ENCODE results near the gene FARSA. TPM values are rescaled to one million over a fixed set of nuclear protein-coding genes. Genes with fewer than 3 reads are reported as not detected.

The FARSA gene
- total RNA-seq, 6 experiments from 2014 or later: 87.8 to 101 (median 90.4) TPM

DNA sequence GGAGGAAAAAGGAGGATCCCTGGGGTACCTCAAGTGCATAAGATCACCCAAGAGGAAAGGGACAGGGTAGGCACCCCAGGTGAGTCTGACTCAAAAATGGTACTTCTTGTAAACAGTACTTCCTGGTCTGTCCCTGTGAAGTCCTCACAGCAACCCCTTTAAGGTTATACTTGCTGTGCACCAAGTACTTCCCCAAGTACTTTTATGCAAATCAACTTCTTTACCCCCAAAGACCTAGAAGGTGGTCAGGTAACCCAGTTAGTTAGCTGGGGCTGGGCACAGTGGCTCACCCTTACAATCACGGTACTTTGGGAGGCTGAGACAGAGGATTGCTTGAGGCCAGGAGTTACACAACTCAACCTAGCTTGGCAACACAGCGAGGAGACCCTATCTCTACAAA, 7.4 kb upstream of the FARSA start:
- H3K36me3 Mint-ChIP-seq (ENCODE audit: low read depth): peaks cover 56% of the 10 kb centered on the region

GRCh38 chr19:12939975-12940423, 6.5 kb upstream of the FARSA start:
- Mint-ChIP-seq H3K27me3 (ENCODE audit: insufficient read depth) (peaks cover 10% of the 10 kb centered on the region), H3K36me3 (ENCODE audit: low read depth) (peaks cover 52% of the 10 kb centered on the region), H3K4me1 (ENCODE audit: low read depth) (peaks cover 48% of the 10 kb centered on the region), H3K27ac (peak overlapping the region; percentile 92), H3K4me3 (peak overlapping the region; percentile 99), H3K9me3 (peaks cover 11% of the 10 kb centered on the region)
- DNase-seq: no peak
- TF ChIP-seq, protein P1, sequence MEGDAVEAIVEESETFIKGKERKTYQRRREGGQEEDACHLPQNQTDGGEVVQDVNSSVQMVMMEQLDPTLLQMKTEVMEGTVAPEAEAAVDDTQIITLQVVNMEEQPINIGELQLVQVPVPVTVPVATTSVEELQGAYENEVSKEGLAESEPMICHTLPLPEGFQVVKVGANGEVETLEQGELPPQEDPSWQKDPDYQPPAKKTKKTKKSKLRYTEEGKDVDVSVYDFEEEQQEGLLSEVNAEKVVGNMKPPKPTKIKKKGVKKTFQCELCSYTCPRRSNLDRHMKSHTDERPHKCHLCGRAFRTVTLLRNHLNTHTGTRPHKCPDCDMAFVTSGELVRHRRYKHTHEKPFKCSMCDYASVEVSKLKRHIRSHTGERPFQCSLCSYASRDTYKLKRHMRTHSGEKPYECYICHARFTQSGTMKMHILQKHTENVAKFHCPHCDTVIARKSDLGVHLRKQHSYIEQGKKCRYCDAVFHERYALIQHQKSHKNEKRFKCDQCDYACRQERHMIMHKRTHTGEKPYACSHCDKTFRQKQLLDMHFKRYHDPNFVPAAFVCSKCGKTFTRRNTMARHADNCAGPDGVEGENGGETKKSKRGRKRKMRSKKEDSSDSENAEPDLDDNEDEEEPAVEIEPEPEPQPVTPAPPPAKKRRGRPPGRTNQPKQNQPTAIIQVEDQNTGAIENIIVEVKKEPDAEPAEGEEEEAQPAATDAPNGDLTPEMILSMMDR (IDR thresholded peaks at IDR 0.05): no peak

More for the DNA sequence above, 7.4 kb upstream of the FARSA start:
- Mint-ChIP-seq H3K9me3 (peaks cover 11% of the 10 kb centered on the region), H3K4me1 (ENCODE audit: low read depth) (peaks cover 48% of the 10 kb centered on the region), H3K4me3 (peak overlapping the region; percentile 99), H3K27ac (peak overlapping the region; percentile 92), H3K27me3 (ENCODE audit: insufficient read depth) (peaks cover 15% of the 10 kb centered on the region)
- no peak for DNase-seq
- TF ChIP-seq, protein P1 (IDR thresholded peaks at IDR 0.05): no peak

GRCh38 chr19:12938779-12939601, 5.5 kb upstream of the FARSA start:
- Mint-ChIP-seq H3K9me3 (peaks cover 11% of the 10 kb centered on the region), H3K27ac (peak overlapping the region; percentile 92), H3K36me3 (ENCODE audit: low read depth) (peaks cover 43% of the 10 kb centered on the region), H3K4me3 (peak overlapping the region; percentile 99), H3K4me1 (ENCODE audit: low read depth) (peaks cover 43% of the 10 kb centered on the region), H3K27me3 (ENCODE audit: insufficient read depth) (peaks cover 10% of the 10 kb centered on the region)
- DNase-seq: peak; percentile 25
- TF ChIP-seq, protein P1 (IDR thresholded peaks at IDR 0.05): peak; percentile 59

- peaks cover 11% of the 10 kb centered on the region for H3K9me3 Mint-ChIP-seq
- peaks cover 8% of the 10 kb centered on the region for H3K27me3 Mint-ChIP-seq (ENCODE audit: insufficient read depth)
- peak within 1 kb of the TSS; percentile 99 for H3K4me3 Mint-ChIP-seq
- TF ChIP-seq, protein P1 (IDR thresholded peaks at IDR 0.05): no peak
- peaks cover 34% of the 10 kb centered on the region for H3K4me1 Mint-ChIP-seq (ENCODE audit: low read depth)
- peak within 1 kb of the TSS; percentile 92 for H3K27ac Mint-ChIP-seq
- peak; percentile 100 for DNase-seq
- peaks cover 36% of the 10 kb centered on the region for H3K36me3 Mint-ChIP-seq (ENCODE audit: low read depth)
Measured at GRCh38 chr19:12937927-12938778, 4.6 kb upstream of the FARSA start, which contains the start of gene CALR. Gene CALR (plus strand): TSS chr19:12938609. CDS start chr19:12938680, 71 bp downstream.

GRCh38 chr19:12937093-12937926, 3.8 kb upstream of the FARSA start:
- peaks cover 36% of the 10 kb centered on the region for H3K4me1 Mint-ChIP-seq (ENCODE audit: low read depth)
- TF ChIP-seq, protein P1 (IDR thresholded peaks at IDR 0.05): no peak; the same call in 1 of the 2 replicates
- no peak for DNase-seq
- peaks cover 39% of the 10 kb centered on the region for H3K36me3 Mint-ChIP-seq (ENCODE audit: low read depth)
- H3K4me3 Mint-ChIP-seq: peak overlapping the region; percentile 99
- peaks cover 8% of the 10 kb centered on the region for H3K27me3 Mint-ChIP-seq (ENCODE audit: insufficient read depth)
- H3K9me3 Mint-ChIP-seq: peaks cover 11% of the 10 kb centered on the region
- H3K27ac Mint-ChIP-seq: peak overlapping the region; percentile 92

Data from HFFc6 (cell line).